ENCODE results near the gene COX18.

The COX18 gene

GRCh38 chr4:73053974-73054480 lies 15.5 kb downstream of the COX18 start:
- no peaks in the 10 kb centered on the region for H3K27me3 ChIP-seq (ENCODE audit: control insufficient read depth in 1 of 2, insufficient read depth in 2 of 2, low read length in 2 of 2)
- peaks cover 23 to 29% of the 10 kb centered on the region in 2 donors for H3K36me3 ChIP-seq (ENCODE audit: control insufficient read depth in 2 of 2, insufficient read depth in 2 of 2, low read length in 2 of 2)
- H3K4me3 ChIP-seq (ENCODE audit: low read length in 2 of 2): no peak overlapping the region
- no peak overlapping the region for H3K27ac ChIP-seq (ENCODE audit: low read length)
- H3K9ac ChIP-seq (ENCODE audit: low read length in 2 of 2): no peak overlapping the region
- no peaks in the 10 kb centered on the region for H3K9me3 ChIP-seq (ENCODE audit: control insufficient read depth in 2 of 2, low read length in 2 of 2)
- no peaks in the 10 kb centered on the region for H3K4me1 ChIP-seq (ENCODE audit: control insufficient read depth, insufficient read depth, low read length)

DNA sequence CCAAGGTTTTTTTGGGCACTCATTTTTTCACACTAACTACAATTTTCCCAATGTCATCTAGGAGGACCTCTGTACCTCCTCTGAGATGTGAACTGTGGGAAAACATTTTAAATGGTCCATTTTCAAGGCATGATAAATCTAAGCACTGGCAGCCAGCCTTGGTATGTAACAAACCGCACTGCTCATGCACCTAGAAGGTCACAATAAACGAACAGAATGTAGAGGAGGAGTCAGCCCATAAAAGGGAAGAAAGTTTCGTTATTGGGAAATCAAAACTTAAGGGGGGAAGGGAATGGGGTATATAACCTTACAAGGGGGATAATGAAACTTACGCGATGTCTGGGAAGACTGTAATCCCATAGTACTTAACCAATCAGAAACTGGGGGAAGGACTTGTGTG lies 16.4 kb downstream of the COX18 start:
- H3K27ac ChIP-seq (ENCODE audit: low read length): no peak overlapping the region
- H3K4me3 ChIP-seq (ENCODE audit: low read length in 2 of 2): no peak overlapping the region
- H3K27me3 ChIP-seq (ENCODE audit: control insufficient read depth in 1 of 2, insufficient read depth in 2 of 2, low read length in 2 of 2): no peaks in the 10 kb centered on the region
- no peaks in the 10 kb centered on the region for H3K4me1 ChIP-seq (ENCODE audit: control insufficient read depth, insufficient read depth, low read length)
- H3K36me3 ChIP-seq (ENCODE audit: control insufficient read depth in 2 of 2, insufficient read depth in 2 of 2, low read length in 2 of 2): peaks cover 17 to 19% of the 10 kb centered on the region in 2 donors
- no peak overlapping the region for H3K9ac ChIP-seq (ENCODE audit: low read length in 2 of 2)
- no peaks in the 10 kb centered on the region for H3K9me3 ChIP-seq (ENCODE audit: control insufficient read depth in 2 of 2, low read length in 2 of 2)

GRCh38 chr4:73051625-73052024 lies 17.9 kb downstream of the COX18 start:
- Histone ChIP-seq H3K27ac (ENCODE audit: low read length) (no peak overlapping the region), H3K9ac (ENCODE audit: low read length in 2 of 2) (no peak overlapping the region), H3K4me1 (ENCODE audit: control insufficient read depth, insufficient read depth, low read length) (no peaks in the 10 kb centered on the region), H3K9me3 (ENCODE audit: control insufficient read depth in 2 of 2, low read length in 2 of 2) (no peaks in the 10 kb centered on the region), H3K36me3 (ENCODE audit: control insufficient read depth in 2 of 2, insufficient read depth in 2 of 2, low read length in 2 of 2) (peaks cover 7 to 14% of the 10 kb centered on the region in 2 donors), H3K27me3 (ENCODE audit: control insufficient read depth in 1 of 2, insufficient read depth in 2 of 2, low read length in 2 of 2) (no peaks in the 10 kb centered on the region), H3K4me3 (ENCODE audit: low read length in 2 of 2) (no peak overlapping the region)

- Histone ChIP-seq H3K4me3 (ENCODE audit: low read length in 2 of 2) (no peak overlapping the region), H3K9me3 (ENCODE audit: control insufficient read depth in 2 of 2, low read length in 2 of 2) (no peaks in the 10 kb centered on the region), H3K27ac (ENCODE audit: low read length) (no peak overlapping the region), H3K27me3 (ENCODE audit: control insufficient read depth in 1 of 2, insufficient read depth in 2 of 2, low read length in 2 of 2) (no peaks in the 10 kb centered on the region), H3K4me1 (ENCODE audit: control insufficient read depth, insufficient read depth, low read length) (no peaks in the 10 kb centered on the region), H3K9ac (ENCODE audit: low read length in 2 of 2) (no peak overlapping the region), H3K36me3 (ENCODE audit: control insufficient read depth in 2 of 2, insufficient read depth in 2 of 2, low read length in 2 of 2) (no peaks in the 10 kb centered on the region)
Observed at GRCh38 chr4:73045879-73046278, 23.6 kb downstream of the COX18 start.

DNA sequence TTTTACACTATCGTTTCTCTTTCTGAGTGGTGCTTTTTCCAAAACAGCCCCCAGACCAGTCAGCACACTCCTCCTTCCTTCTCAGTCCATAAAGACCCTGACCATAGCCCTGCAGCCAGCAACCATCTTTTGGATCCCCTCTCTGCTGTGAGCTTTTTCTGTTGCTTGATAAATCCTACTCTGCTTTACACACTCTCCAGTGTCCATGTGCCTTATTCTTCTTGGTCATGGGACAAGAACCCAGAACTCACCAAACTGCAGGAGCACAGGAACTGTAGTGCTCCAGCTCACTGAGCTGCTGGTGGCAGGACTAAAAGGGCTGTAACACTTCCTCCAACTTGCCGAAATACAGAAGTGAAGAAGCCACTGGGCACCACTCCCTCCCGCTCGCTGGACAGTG lies 32.5 kb downstream of the COX18 start:
- no peaks in the 10 kb centered on the region for H3K27me3 ChIP-seq (ENCODE audit: control insufficient read depth in 1 of 2, insufficient read depth in 2 of 2, low read length in 2 of 2)
- peaks cover 2 to 4% of the 10 kb centered on the region in 2 donors for H3K9me3 ChIP-seq (ENCODE audit: control insufficient read depth in 2 of 2, low read length in 2 of 2)
- H3K36me3 ChIP-seq (ENCODE audit: control insufficient read depth in 2 of 2, insufficient read depth in 2 of 2, low read length in 2 of 2): no peaks in the 10 kb centered on the region
- no peak overlapping the region for H3K4me3 ChIP-seq (ENCODE audit: low read length in 2 of 2)
- H3K27ac ChIP-seq (ENCODE audit: low read length): no peak overlapping the region
- no peaks in the 10 kb centered on the region for H3K4me1 ChIP-seq (ENCODE audit: control insufficient read depth, insufficient read depth, low read length)
- H3K9ac ChIP-seq (ENCODE audit: low read length in 2 of 2): no peak overlapping the region

- no peaks in the 10 kb centered on the region for H3K27me3 ChIP-seq (ENCODE audit: control insufficient read depth in 1 of 2, insufficient read depth in 2 of 2, low read length in 2 of 2)
- no peak overlapping the region for H3K27ac ChIP-seq (ENCODE audit: low read length)
- peaks cover 2 to 4% of the 10 kb centered on the region in 2 donors for H3K9me3 ChIP-seq (ENCODE audit: control insufficient read depth in 2 of 2, low read length in 2 of 2)
- H3K9ac ChIP-seq (ENCODE audit: low read length in 2 of 2): no peak overlapping the region
- H3K4me3 ChIP-seq (ENCODE audit: low read length in 2 of 2): no peak overlapping the region
- no peaks in the 10 kb centered on the region for H3K4me1 ChIP-seq (ENCODE audit: control insufficient read depth, insufficient read depth, low read length)
- no peaks in the 10 kb centered on the region for H3K36me3 ChIP-seq (ENCODE audit: control insufficient read depth in 2 of 2, insufficient read depth in 2 of 2, low read length in 2 of 2)
Observed at GRCh38 chr4:73036123-73036522, 33.4 kb downstream of the COX18 start.

GRCh38 chr4:73034896-73035295 lies 34.6 kb downstream of the COX18 start:
- Histone ChIP-seq H3K36me3 (ENCODE audit: control insufficient read depth in 2 of 2, insufficient read depth in 2 of 2, low read length in 2 of 2) (no peaks in the 10 kb centered on the region), H3K4me1 (ENCODE audit: control insufficient read depth, insufficient read depth, low read length) (no peaks in the 10 kb centered on the region), H3K27me3 (ENCODE audit: control insufficient read depth in 1 of 2, insufficient read depth in 2 of 2, low read length in 2 of 2) (no peaks in the 10 kb centered on the region), H3K4me3 (ENCODE audit: low read length in 2 of 2) (no peak overlapping the region), H3K27ac (ENCODE audit: low read length) (no peak overlapping the region), H3K9ac (ENCODE audit: low read length in 2 of 2) (no peak overlapping the region), H3K9me3 (ENCODE audit: control insufficient read depth in 2 of 2, low read length in 2 of 2) (peaks cover 2 to 4% of the 10 kb centered on the region in 2 donors)

GRCh38 chr4:73028621-73029020 lies 40.9 kb downstream of the COX18 start:
- H3K4me1 ChIP-seq (ENCODE audit: control insufficient read depth, insufficient read depth, low read length): no peaks in the 10 kb centered on the region
- no peaks in the 10 kb centered on the region for H3K9me3 ChIP-seq (ENCODE audit: control insufficient read depth in 2 of 2, low read length in 2 of 2)
- H3K9ac ChIP-seq (ENCODE audit: low read length in 2 of 2): no peak overlapping the region
- H3K27me3 ChIP-seq (ENCODE audit: control insufficient read depth in 1 of 2, insufficient read depth in 2 of 2, low read length in 2 of 2): no peaks in the 10 kb centered on the region
- no peaks in the 10 kb centered on the region for H3K36me3 ChIP-seq (ENCODE audit: control insufficient read depth in 2 of 2, insufficient read depth in 2 of 2, low read length in 2 of 2)
- H3K4me3 ChIP-seq (ENCODE audit: low read length in 2 of 2): no peak overlapping the region
- no peak overlapping the region for H3K27ac ChIP-seq (ENCODE audit: low read length)

DNA sequence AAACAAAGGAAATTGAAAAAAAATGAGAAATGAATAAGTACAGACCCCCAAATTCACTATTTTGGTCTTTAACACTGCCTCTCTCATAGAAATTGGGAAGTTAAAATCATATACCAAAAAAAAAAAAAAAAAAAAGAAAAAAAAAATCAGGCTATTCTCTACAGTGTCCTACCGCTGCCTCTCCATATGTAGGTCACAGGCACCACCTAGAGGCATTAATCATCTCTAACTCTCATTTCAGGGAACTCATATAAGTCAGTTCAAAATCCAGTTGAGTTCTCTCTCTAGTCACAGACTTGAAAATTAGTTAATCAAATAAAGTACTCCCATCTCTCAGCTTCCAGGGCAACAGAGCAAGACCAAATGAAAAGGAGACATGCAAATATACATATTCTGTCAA lies 47.9 kb downstream of the COX18 start:
- H3K27ac ChIP-seq (ENCODE audit: low read length): no peak overlapping the region
- no peaks in the 10 kb centered on the region for H3K27me3 ChIP-seq (ENCODE audit: control insufficient read depth in 1 of 2, insufficient read depth in 2 of 2, low read length in 2 of 2)
- H3K4me3 ChIP-seq (ENCODE audit: low read length in 2 of 2): no peak overlapping the region
- H3K9me3 ChIP-seq (ENCODE audit: control insufficient read depth in 2 of 2, low read length in 2 of 2): no peaks in the 10 kb centered on the region
- no peaks in the 10 kb centered on the region for H3K36me3 ChIP-seq (ENCODE audit: control insufficient read depth in 2 of 2, insufficient read depth in 2 of 2, low read length in 2 of 2)
- H3K4me1 ChIP-seq (ENCODE audit: control insufficient read depth, insufficient read depth, low read length): no peaks in the 10 kb centered on the region
- H3K9ac ChIP-seq (ENCODE audit: low read length in 2 of 2): no peak overlapping the region

GRCh38 chr4:73019462-73020047 lies 50.0 kb downstream of the COX18 start:
- no peak overlapping the region for H3K4me3 ChIP-seq (ENCODE audit: low read length in 2 of 2)
- H3K9me3 ChIP-seq (ENCODE audit: control insufficient read depth in 2 of 2, low read length in 2 of 2): no peaks in the 10 kb centered on the region
- H3K27ac ChIP-seq (ENCODE audit: low read length): no peak overlapping the region
- H3K9ac ChIP-seq (ENCODE audit: low read length in 2 of 2): no peak overlapping the region
- no peaks in the 10 kb centered on the region for H3K4me1 ChIP-seq (ENCODE audit: control insufficient read depth, insufficient read depth, low read length)
- no peaks in the 10 kb centered on the region for H3K36me3 ChIP-seq (ENCODE audit: control insufficient read depth in 2 of 2, insufficient read depth in 2 of 2, low read length in 2 of 2)
- H3K27me3 ChIP-seq (ENCODE audit: control insufficient read depth in 1 of 2, insufficient read depth in 2 of 2, low read length in 2 of 2): no peaks in the 10 kb centered on the region

- Histone ChIP-seq H3K36me3 (ENCODE audit: control insufficient read depth in 2 of 2, insufficient read depth in 2 of 2, low read length in 2 of 2) (no peaks in the 10 kb centered on the region), H3K4me3 (ENCODE audit: low read length in 2 of 2) (no peak overlapping the region), H3K27me3 (ENCODE audit: control insufficient read depth in 1 of 2, insufficient read depth in 2 of 2, low read length in 2 of 2) (no peaks in the 10 kb centered on the region), H3K4me1 (ENCODE audit: control insufficient read depth, insufficient read depth, low read length) (no peaks in the 10 kb centered on the region), H3K27ac (ENCODE audit: low read length) (no peak overlapping the region), H3K9ac (ENCODE audit: low read length in 2 of 2) (no peak overlapping the region), H3K9me3 (ENCODE audit: control insufficient read depth in 2 of 2, low read length in 2 of 2) (no peaks in the 10 kb centered on the region)
Observed at GRCh38 chr4:73018595-73018994, 50.9 kb downstream of the COX18 start.

Measured in stomach smooth muscle (tissue), 2 donors.